HG03575 (cell line): ENCODE data around the gene CSNK2A1.
"Not testable (repeated sequence)": the region's sequence is repeated elsewhere in the genome, so short reads cannot be mapped to it uniquely, and the experiment has no call there.

Experiments
- ATAC-seq: cut with Tn5 transposase; IDR thresholded peaks from one replicate; pipeline ENCODE4 v1.9.1; 2021; ENCODE audit not compliant: unreplicated experiment, insufficient number of reproducible peaks, low FRiP score; ENCODE audit errors: extremely low read depth

The CSNK2A1 gene

DNA sequence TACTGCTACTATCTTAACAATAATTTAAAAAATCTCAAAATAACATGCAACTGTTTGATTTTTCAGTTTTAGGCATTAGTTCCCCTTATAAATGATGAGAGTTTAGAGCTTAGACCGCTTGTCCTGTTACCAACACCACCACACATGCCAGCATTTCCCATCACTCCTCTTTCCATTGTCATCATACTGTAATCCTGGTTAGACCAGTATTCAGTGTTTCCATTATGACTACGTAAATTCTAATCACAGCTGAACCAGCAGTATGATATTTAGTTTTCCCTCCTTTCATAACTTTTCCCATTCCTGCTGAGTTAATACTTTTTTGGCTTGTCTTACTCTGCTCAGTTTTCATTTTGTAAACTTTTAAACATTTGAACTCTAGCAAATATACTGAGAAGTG lies 69.0 kb downstream of the CSNK2A1 start:
- ATAC-seq, result no peak

DNA sequence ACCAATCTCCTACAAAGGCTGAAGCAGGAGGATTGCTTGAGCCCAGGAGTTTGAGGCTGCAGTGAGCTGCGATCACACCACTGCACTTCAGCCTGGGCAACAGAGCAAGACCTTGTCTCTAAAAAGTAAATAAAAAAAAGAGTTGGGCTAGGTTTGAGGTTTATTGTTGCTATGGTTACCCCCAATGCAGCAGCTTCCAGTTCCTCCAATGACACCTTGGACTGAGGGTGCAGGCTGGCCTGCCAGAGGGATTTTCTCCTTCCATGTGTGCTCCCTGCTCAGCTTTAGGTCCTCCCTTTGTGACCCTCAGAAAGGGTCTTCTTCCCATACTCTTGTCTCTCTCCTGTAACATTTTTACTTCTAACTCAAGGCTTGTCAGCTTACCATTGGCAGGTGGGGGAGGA lies 70.7 kb downstream of the CSNK2A1 start:
- ATAC-seq, result no peak

DNA sequence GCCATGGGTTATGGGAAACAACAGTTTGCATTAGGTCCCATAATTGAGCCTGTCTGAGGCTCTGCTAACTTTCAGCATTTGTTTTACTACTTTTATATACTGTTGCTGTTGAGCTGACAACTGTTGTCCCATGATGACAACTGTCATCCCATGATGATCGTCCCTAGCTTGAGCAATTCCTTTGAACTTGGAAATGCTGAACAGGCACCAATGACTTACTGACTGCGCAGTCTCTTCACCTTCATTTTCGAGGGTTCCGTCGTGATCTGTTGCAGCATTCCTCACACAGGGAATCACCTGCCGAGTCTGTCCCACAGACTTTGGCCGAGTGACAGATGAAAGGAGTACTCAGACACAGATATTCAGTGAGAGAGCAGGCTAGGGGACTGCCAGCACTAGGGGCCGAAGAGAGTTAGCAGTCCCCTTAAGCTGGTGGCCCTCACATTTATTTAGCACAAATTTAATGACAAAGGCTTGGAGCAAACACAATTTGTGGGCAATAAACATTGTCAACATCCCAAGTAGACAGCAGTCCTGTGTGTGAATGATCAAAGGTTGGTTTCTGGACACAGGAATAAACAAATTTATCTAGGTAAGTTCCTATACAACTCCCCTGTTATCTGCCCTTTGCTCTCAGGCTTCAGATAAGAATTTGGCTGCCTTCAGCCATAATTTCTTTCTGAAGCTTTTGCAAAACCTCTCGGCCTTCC lies 71.3 kb downstream of the CSNK2A1 start:
- ATAC-seq, result no peak

DNA sequence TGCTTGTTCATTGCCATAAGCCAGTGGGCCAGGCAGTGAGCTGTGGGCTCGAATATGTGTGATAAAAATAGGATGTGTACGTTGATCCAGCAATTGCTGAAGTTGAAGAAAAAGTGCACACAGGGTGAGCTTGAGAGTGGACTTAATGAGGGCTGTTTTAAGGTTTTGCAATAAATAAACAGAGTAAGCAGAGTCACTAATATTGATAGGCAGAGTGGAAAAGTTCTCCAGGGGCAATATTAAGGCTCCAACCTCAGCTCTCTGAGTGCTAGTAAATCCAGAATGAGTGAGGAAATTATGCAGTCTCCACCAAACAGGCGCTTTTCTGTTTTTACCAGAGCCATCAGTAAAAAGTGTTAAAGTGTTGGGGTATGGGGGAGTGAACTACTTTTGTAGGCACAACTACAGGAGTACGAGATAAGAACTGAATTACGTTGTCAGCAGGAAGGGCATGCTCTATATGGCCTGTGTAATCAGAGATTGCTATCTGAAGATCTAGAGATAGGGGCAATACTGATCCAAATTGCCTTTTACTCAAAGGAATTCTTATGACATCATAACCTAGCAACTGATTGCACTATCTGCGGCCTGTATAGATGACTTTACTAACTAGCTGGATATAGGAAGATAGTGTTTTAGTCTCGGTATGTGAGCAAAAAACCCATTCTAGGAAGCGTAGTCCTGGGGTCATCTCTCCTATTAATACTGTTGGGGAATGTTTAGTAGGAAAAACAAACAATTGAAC lies 73.7 kb downstream of the CSNK2A1 start:
- no peak for ATAC-seq

DNA sequence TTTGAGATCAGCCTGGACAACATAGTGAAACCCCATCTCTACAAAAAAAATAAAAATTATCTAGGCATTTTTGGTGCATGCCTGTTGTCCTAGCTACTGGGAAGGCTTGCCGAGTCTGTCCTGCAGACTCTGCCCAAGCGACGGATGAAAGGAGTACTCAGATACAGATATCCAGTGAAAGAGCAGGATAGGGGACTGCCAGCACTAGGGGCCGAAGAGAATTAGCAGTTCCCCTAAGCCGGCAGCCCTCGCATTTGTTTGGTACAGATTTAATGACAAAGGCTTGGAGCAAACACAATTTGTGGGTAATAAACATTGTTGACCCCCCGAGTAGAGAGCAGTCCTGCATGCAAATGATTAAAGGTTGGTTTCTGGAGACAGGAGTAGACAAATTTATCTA lies 75.8 kb downstream of the CSNK2A1 start:
- no peak for ATAC-seq

DNA sequence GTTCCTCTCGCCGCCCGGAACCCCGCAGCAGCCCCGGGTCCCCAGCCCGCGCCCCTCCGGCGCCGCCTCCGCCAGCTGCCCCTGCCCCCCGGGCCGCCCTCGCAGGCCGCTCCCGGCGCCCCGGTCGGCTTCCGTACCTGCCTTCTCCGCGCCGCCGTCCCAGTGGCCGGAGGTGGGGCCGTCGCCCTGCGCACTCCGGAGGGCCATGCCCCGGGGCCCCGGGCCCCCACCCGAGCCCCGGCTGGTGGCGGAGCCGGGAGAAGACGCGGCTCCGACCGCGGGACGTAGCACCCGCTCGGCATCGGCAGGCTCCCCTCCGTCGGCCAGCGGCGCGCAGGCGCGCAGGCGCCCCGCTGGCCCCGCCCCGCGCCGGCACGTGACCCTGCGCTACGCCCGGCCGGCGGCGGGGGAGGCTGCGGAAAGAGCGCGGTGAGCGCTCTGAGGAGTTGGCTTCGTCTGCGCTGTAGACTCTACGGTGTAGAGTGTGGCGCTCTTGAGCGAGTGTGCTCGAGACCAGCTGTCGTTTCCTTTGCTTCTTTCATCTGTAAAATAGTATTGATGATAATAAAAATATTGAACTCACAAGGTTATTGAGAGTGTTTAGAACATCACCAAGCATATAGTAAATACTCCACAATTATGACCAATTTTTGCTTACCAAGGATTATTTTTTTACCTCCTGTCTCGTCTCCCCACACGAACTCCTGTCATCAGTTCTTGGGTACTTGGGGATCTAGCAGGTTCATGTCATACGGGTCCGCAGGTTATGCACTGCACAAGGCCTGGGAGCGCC lies 81.2 kb downstream of the CSNK2A1 start, which contains the start of gene TBC1D20:
TSS of gene TBC1D20 (minus strand) at position 335 of the 793 bp plus-strand sequence. CDS start at position 207, 128 bp downstream.
- peak; percentile 49 for ATAC-seq

DNA sequence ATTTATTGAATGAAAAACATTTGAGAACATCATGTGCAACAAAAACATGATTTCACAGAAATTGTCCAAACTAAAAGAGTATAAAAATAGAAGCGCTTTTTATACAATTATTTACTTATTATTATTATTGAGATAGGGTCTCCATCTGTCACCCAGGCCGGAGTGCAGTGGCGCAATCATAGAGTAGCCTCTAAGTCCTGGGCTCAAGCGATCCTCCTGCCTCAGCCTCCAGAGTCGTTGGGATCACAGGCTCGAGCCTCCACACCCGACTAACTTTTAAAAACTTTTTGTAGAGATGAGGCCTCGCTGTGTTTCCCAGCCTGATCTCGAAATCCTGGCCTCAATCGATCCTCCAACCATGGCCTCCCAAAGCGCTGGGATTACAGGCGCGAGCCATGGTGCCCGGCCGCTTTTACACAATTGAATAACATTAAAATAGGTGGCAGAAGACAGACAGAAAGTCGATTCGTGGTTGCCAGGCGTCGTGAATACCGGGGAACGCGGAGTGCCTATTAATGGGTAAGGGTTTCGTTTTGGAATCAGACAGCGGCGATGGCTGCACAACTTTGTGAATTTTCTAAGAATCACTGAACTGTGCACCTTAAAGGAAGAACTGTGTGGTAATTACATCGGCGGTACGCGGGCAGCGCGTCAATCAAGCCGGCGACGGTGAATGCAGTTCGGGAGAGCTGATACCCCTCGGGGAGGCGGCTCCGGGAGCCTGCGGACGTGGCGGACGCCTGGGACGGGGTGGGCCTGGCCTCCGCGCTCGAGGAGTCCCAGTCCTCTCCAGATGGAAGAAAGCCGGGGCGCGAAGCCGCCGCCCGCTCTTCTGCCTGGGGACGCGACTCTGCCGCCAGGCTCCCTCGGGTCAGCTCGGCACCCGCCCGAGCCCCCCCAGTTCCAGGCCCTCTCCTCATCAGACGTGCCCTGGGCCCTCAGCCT lies 82.1 kb downstream of the CSNK2A1 start:
- ATAC-seq, result peak; percentile 4

DNA sequence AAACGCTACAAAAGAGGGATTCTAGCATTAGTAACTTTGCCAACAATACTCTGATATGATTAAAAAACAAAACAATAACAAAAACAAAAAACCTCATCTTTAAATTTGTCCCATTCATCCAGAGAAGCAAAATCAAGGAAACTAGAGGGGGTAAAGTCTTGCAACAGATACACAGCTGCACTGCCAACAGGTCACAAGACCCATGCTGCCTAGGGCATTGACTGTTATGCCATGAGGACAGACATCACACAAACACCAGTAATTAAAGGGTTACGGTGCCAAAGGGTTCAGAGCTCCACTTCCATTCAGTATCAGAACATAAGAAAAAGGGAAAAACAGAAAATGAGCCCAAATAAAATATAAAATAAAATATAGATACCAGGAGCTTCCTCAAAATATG lies 82.9 kb downstream of the CSNK2A1 start:
- no peak for ATAC-seq

DNA sequence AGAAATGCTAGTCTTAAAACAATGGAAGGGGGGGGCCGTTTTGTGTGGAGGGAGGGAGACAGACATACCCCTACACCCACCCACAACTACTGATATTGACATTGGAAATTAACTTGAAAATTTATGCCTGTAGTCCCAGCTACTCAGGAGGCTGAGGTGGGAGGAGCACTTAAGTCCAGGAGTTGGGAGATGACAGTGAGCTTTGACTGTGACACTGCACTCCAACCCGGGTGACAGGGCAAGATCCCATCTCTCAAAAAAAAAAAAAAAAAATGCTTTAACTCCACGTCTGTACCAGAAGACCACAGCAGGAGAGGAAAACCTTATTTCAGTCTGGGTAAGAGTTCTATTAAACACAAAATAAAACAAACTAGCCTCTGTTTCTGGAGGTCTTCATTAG lies 83.4 kb downstream of the CSNK2A1 start:
- ATAC-seq, result no peak

DNA sequence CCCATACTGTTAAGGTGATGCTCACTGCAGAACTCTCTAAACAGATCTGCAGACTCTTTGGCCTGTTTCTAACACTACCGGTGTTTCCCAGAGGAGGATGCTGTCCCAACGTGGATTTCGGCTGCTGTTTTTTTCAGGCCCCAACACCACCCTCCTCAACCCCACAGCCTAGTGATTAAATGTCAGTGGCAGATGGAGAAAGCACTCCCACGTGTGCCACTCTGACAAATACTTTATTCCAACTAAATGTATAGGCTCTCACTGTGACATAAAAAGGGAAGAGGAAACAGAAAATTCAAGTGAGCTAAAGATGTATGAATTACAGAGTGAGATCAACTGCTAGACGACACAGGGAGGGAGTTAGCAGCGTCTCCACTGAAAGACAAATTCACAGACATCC lies 84.8 kb downstream of the CSNK2A1 start:
- ATAC-seq, result no peak

DNA sequence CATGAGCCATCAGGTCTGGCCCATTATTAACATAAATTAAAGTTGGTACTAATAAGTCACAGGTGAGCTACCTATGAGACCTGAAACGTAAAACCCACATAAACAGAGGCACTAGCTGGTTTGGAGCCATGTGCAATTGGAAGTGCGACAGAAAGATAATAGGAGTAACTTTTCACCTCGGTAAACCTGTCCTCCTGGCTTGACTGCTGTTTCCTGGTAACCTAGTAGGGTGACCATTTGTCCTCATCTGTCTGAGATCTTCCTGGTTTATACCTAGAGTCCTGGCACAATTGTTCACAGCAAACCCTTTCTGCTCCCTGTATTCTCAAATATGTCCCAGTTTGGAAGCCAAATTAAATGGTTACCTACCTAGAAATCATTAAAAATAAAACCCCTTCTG lies 88.6 kb downstream of the CSNK2A1 start:
- no peak for ATAC-seq

DNA sequence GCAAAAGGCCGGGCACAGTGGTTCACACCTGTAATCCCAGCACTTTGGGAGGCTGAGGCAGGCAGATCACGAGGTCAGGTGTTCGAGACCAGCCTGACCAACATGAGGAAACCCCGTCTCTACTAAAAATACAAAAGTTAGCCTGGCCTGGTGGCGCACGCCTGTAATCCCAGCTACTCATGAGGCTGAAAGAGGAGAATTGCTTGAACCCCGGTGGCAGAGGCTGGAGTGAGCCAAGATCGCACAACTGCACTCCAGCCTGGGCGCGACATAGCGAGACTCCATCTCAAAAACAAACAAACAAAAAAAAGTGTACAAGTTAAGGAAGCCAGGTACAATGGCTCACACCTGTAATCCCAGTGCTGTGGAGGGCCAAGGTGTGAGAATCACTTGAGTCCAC lies 91.6 kb downstream of the CSNK2A1 start:
- ATAC-seq, result not testable (repeated sequence)

DNA sequence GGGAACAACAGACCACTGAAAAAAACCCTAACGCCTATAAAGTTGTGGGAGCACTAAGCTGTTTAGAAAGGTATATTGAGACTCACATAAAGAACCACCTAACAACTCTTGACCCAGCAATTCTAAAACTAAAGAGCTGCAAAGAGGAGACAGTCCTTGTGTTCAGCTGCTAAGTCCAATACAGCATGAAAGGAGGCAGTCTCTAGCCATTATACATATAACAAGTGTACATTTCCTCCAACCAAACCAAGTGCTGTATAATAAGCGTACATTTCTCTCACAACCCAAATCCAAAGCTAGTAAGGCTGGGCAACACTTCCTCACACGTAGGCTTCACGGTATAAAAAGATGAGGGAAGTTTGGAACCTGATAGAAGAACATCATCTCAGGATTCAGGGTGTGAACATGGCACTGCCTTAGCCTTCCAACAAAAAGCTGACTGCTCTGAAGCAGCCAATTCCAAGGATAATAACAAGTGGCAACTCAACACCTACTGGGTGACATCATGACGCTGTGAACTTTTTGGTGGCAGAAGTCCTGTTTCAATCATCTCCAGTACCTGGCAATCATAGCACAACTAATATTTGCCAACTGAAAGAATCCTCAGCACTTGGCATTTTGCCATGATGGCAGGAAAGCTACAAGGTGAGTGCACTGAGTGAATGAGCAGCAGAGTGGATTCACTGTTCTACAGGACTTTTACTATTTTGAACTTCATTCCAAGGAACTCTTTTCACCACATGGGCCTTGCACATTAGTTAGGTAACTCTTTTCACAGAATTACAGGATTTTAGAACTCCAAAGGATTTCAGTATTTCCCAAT lies 97.9 kb downstream of the CSNK2A1 start:
- ATAC-seq, result no peak

DNA sequence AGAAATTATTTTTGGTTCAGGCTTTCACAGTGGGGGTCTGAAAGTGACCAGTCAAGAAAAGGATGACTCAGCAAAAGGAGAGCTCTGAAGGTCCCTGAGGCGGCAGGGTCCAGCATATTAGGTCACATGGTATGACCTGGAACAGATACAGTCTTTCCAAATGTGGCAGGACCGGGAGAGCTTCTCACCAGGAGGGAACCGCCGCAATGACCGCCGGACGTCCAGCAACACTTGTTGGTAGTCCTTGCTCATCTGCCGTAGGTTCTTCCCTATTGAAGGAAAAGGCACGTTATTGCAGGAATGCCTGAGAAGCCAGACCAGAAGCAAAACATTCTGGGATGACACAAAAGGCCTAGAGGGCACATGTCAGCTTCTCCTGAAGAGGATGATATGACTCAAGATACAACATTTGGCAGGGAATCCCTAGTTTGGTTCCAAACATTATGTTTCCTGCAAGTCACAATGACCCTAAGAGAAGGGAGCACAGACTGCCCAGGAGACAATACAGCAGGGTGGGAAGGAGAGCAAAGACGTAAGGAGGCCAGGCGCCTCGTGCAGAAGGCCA lies 98.6 kb downstream of the CSNK2A1 start:
- no peak for ATAC-seq

DNA sequence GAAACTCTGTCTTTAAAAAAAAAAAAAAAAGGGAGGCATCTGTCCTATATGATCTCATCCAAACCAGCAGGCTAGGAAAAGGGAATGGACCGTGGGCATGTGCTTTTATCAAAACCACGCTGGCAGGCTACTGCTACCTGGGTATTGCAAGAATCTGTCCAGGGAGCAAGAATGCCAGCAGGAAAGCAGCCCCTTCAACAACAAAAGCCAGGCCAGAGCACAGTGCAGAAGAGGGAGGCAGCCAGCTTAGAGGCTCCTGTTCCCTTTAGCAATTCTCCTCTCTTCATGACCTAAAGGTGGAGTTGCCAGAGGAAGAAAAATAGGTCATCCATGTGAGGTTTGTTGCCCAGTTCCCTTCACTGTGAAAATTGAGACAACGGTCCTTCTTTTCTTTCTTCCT lies 99.5 kb downstream of the CSNK2A1 start:
- ATAC-seq, result no peak

DNA sequence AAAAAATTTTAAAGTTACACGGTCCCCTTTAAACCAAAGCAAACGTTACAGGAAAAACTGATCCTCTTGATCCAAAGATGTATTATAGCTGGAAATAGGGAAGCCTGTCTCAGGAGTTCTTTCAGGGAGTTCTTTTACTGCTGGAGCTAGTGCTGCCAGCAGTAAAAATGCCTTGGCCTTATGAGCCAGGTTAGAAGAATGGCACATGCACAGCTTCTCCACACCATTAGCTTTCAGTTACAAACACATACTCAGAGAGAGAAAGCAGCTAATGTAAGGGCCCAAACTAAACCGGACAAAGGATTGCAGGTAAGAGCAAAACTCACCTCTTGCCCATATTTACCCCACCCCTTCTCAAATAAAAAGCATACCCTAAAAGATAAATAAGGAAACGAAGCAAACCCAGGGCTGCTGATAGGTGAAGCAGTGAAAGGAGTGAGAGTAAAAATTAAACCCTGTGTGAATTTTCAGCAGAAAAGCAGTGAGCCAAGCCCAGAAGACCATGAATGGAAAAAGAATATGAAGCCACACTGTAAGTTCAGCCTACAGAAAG lies 100.3 kb downstream of the CSNK2A1 start:
- ATAC-seq, result no peak

DNA sequence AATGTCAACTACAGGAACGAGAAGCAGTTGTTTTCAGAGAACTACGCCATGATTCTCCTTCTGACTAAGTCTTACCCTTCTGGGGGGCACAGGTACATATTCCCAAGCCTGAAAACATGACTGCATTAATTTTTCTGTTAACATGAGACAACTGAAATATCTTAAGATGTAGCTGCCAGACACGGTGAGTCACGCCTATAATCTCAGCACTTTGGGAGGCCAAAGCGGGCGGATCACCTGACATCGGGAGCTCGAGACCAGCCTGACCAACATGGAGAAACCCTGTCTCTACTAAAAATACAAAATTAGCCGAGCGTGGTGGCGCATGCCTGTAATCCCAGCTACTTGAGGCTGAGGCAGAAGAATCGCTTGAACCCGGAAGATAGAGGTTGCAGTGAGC lies 103.0 kb downstream of the CSNK2A1 start:
- ATAC-seq, result no peak
